Karpas-422 (cell line): ENCODE data around the gene NCAM2. TPM values are rescaled to one million over a fixed set of nuclear protein-coding genes. Genes with fewer than 3 reads are reported as not detected.

ENCODE experiments used
- DNase-seq: peaks from one replicate; pipeline ENCODE4 v3.0.0-alpha.2; 2015
- H2AFZ ChIP-seq: fragments of 200-600 bp; sonication (generic); 2 replicates; pipeline ENCODE4 v1.6.1; 2014; ENCODE audit warnings: antibody characterized with exemption, low read length, mixed read lengths
- H3K27ac ChIP-seq: fragments of 200-600 bp; sonication (generic); 2 replicates; pipeline ENCODE4 v1.5.1; 2014; ENCODE audit warnings: mild to moderate bottlenecking, low read length, moderate library complexity
- H3K27me3 ChIP-seq: fragments of 200-600 bp; sonication (generic); 2 replicates; pipeline ENCODE4 v1.6.1; 2014; ENCODE audit warnings: low read length, mixed read lengths
- H3K36me3 ChIP-seq: fragments of 200-600 bp; sonication (generic); 2 replicates; pipeline ENCODE4 v1.6.1; 2014; ENCODE audit warnings: low read length, mixed read lengths; ENCODE audit not compliant: insufficient read depth
- H3K4me1 ChIP-seq: fragments of 200-600 bp; sonication (generic); 2 replicates; pipeline ENCODE4 v1.6.1; 2014; ENCODE audit warnings: mild to moderate bottlenecking, low read length, mixed read lengths
- H3K4me2 ChIP-seq: fragments of 200-600 bp; sonication (generic); 2 replicates; pipeline ENCODE4 v1.6.1; 2014; ENCODE audit warnings: low read length, low read depth, mild to moderate bottlenecking; ENCODE audit not compliant: poor library complexity, severe bottlenecking
- H3K4me3 ChIP-seq: fragments of 200-600 bp; sonication (generic); 2 replicates; pipeline ENCODE4 v1.5.1; 2014; ENCODE audit warnings: mild to moderate bottlenecking, antibody characterized with exemption, low read length, mixed read lengths
- H3K79me2 ChIP-seq: fragments of 200-600 bp; sonication (generic); 2 replicates; pipeline ENCODE4 v1.6.1; 2014; ENCODE audit warnings: mild to moderate bottlenecking, low read length, mixed read lengths
- H3K9ac ChIP-seq: fragments of 200-600 bp; sonication (generic); 2 replicates; pipeline ENCODE4 v1.6.0; 2014; ENCODE audit warnings: low read length
- H3K9me2 ChIP-seq: fragments of 200-600 bp; sonication (generic), shearing (Covaris generic); replicated peaks from 2 replicates; pipeline ENCODE4 v1.6.0; 2014; ENCODE audit warnings: mild to moderate bottlenecking, low read length, moderate library complexity; ENCODE audit not compliant: insufficient read depth
- H3K9me3 ChIP-seq: fragments of 300-700, 200-600 bp; sonication (generic); 2 replicates; pipeline ENCODE4 v1.6.1; 2014; ENCODE audit warnings: low read length, mixed read lengths
- H4K20me1 ChIP-seq: fragments of 200-600 bp; sonication (generic); 2 replicates; pipeline ENCODE4 v1.6.1; 2014; ENCODE audit warnings: mild to moderate bottlenecking, antibody characterized with exemption, low read length, low read depth; ENCODE audit not compliant: insufficient read depth
- total RNA-seq: library from RNA; depleted of rRNA; stranded (reverse); fragments of >200 nt; shearing (Covaris generic); gene quantifications from 2 replicates; pipeline ENCODE4 v1.2.3, GENCODE V29; 2014; ENCODE audit warnings: low replicate concordance

NCAM2 gene
- total RNA-seq, 1 experiment from 2014 or later = not detected

DNA sequence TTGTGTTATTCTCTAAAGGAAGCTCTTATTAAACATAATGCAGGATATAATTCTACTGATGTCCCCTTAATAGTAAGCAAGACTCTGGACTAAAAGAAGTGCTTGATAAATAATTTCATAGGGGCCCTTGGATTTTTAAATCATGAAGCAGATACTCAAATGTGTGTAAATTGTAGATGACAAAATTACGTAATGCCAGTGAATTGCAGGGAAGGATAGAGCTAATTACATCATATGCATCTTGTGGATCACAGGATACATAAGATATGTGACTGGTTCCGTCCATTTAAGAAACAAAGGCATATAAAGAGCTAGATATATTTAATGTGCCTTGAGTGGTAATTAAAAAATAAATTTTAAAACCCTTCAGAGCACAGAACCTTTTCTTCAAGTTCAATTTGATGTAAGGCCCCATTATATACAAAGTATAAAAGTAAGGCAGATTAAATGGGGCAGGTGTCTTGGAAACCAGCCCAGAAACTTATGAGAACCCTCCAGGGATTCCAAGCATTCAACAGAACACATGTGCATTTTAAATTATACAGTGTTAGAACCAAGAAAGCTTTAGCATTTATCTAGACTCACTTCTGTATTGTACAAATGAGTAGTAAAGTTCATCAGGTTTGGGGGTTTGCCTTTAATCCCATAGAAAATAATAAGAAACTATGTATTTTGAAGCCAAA lies 190.4 kb downstream of the NCAM2 start:
- H2AFZ ChIP-seq = no peak overlapping the region
- no peaks in the 10 kb centered on the region for H3K79me2 ChIP-seq
- no peaks in the 10 kb centered on the region for H3K27me3 ChIP-seq
- H3K9me3 ChIP-seq = no peaks in the 10 kb centered on the region
- no peak overlapping the region for H3K27ac ChIP-seq
- no peak overlapping the region for H3K9ac ChIP-seq
- no peak overlapping the region for H3K4me3 ChIP-seq
- no peaks in the 10 kb centered on the region for H3K9me2 ChIP-seq
- no peaks in the 10 kb centered on the region for H3K4me1 ChIP-seq
- H3K4me2 ChIP-seq = no peak overlapping the region
- no peaks in the 10 kb centered on the region for H3K36me3 ChIP-seq
- no peaks in the 10 kb centered on the region for H4K20me1 ChIP-seq
- DNase-seq = no peak

DNA sequence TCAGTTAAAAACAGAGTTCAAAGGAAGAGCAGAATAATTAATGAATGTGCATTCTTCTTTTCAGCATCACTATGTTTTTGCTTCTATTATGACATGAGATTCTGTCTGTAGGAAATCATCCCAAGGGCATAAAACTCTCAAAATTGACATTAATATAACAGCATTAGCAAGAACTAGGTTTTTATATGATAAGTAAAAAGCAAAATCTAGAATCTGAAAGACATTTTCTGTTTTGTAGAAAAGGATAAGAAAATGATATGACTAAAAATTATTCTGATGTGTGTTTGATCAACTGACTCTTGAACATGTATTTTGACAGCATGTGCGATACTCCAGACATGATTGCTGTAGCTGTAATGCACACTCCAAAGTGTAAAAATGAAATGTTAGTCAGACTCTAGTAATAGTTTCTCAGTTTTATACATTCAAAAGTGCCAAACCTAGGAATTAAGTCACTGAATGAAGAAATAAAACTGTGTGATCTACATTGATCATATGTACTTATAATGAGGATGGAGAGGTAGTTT lies 197.3 kb downstream of the NCAM2 start:
- Histone ChIP-seq H3K27ac (no peak overlapping the region), H3K27me3 (no peaks in the 10 kb centered on the region), H3K36me3 (no peaks in the 10 kb centered on the region), H3K9me2 (no peaks in the 10 kb centered on the region), H3K4me2 (no peak overlapping the region), H4K20me1 (no peaks in the 10 kb centered on the region), H2AFZ (no peak overlapping the region), H3K79me2 (no peaks in the 10 kb centered on the region), H3K4me3 (no peak overlapping the region), H3K9me3 (no peaks in the 10 kb centered on the region), H3K9ac (no peak overlapping the region), H3K4me1 (no peaks in the 10 kb centered on the region)
- DNase-seq = no peak

DNA sequence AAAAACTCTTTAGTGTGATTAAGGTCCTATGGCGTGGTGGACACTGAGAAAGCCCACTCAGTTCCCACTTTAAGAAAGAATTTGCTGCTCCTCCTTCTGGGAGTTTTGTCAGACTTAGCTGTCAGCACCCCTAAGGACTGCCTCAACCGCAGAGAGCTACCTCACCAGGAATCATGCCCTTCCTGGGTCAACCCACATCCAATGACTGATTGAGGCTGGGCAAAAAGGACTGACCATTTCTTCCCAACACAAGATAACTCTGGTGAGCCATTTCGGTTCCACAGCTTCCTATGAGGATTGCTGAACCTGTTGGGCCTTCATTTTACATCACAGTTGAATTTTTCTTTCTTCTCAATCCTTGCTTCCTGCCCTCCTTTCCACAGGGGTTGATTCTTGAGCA lies 197.9 kb downstream of the NCAM2 start:
- Histone ChIP-seq H3K4me3 (no peak overlapping the region), H3K27me3 (no peaks in the 10 kb centered on the region), H3K36me3 (no peaks in the 10 kb centered on the region), H3K4me1 (no peaks in the 10 kb centered on the region), H4K20me1 (no peaks in the 10 kb centered on the region), H3K79me2 (no peaks in the 10 kb centered on the region), H3K9me3 (no peaks in the 10 kb centered on the region), H2AFZ (no peak overlapping the region), H3K9me2 (no peaks in the 10 kb centered on the region), H3K27ac (no peak overlapping the region), H3K4me2 (no peak overlapping the region), H3K9ac (no peak overlapping the region)
- no peak for DNase-seq

DNA sequence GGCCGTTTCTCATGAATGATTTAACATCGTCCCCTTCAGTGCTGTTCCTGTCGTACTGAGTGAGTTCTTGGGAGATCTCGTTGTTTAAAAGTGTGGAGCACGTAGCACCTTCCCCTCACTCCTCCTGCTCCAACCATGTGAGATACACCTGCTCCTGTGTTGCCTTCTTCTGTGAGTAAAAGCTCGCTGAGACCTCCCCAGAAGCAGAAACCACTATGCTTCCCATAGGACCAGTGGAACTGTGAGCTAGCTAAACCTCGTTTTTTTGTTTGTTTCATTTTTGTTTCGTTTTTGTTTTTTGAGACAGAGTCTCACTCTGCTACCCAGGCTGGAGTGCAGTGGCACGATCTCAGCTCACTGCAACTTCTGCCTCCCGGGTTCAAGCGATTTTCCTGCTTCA lies 198.6 kb downstream of the NCAM2 start:
- Histone ChIP-seq H3K27ac (no peak overlapping the region), H3K9me3 (no peaks in the 10 kb centered on the region), H2AFZ (no peak overlapping the region), H3K4me2 (no peak overlapping the region), H4K20me1 (no peaks in the 10 kb centered on the region), H3K4me1 (no peaks in the 10 kb centered on the region), H3K9me2 (no peaks in the 10 kb centered on the region), H3K4me3 (no peak overlapping the region), H3K27me3 (no peaks in the 10 kb centered on the region), H3K36me3 (no peaks in the 10 kb centered on the region), H3K9ac (no peak overlapping the region), H3K79me2 (no peaks in the 10 kb centered on the region)
- DNase-seq = no peak

DNA sequence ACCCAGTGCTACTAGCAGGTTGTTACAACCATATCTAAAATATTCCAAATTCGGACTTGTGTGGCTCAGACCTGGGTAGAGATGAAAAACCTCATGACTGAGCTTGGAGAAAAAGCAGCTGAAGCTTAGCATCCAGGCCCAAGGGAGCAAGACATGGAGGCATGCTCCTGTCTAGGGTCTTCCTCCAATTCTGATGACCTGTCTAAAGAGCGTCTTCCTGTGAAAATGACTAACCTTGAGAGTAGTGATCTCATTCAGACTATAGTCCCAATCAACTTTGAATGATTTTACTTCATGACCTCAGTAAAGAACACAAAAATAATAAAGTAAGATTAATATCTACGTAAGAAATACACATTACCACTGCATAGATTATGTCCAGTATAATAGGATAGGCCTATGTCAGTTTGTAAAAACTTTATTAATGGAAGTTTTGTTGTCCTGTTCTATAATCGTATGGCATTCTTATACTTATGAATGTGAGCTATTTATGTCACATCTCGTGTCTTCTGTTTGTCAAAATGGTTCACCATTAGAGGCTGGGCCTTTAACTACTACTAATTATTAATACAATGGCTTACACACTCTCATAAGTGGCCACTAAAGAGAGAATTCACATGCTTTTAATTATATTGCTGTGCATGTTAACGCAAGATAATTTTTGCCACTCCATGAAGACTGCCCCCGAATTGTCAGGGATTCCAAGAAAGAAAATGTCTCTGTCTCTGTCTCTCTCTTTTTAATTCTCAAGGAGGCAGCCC lies 201.3 kb downstream of the NCAM2 start:
- no peaks in the 10 kb centered on the region for H3K36me3 ChIP-seq
- no peaks in the 10 kb centered on the region for H3K27me3 ChIP-seq
- no peaks in the 10 kb centered on the region for H3K79me2 ChIP-seq
- no peak overlapping the region for H3K4me3 ChIP-seq
- no peak overlapping the region for H3K27ac ChIP-seq
- H2AFZ ChIP-seq = no peak overlapping the region
- no peaks in the 10 kb centered on the region for H4K20me1 ChIP-seq
- no peaks in the 10 kb centered on the region for H3K9me2 ChIP-seq
- H3K9me3 ChIP-seq = no peaks in the 10 kb centered on the region
- no peak overlapping the region for H3K9ac ChIP-seq
- no peak for DNase-seq
- H3K4me1 ChIP-seq = no peaks in the 10 kb centered on the region
- no peak overlapping the region for H3K4me2 ChIP-seq

DNA sequence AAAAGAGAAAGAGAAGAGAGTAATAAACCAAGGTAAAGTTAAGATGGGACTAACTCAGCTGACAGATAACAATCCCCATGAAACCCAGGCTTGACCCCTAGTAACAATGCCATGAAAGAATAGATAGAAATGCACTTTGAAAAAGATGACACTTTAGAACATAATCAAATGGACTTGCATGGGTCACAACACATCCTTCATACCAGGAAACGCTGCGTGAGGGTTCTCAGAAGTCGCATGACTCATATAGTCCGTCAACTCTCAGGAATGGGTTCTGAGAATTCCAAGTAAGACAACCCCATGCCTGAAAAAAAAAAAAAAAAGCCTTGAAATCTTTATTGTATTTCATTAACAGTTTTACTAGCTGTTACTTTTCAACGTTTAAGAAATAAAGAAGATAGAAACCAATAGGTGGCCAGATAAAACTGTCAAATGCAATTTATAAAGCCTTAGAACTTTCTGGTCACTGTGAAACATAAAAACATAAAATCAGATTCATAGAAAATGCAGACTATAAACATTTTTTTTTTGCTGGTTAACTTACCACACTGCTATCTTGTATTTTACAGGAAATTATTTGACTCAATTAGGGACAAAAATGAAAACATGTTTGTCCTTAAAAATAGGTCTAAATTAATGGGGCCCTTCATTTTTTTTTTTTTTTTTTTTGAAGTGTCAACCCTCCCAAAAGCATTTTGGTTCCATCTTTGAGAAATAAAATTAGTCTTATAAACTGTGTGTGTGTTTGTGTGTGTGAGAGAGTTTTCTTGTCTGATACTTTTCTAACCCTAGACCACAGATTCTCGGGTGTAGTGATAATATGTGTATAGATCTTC lies 202.1 kb downstream of the NCAM2 start:
- H3K27ac ChIP-seq = no peak overlapping the region
- H3K4me1 ChIP-seq = no peaks in the 10 kb centered on the region
- no peak overlapping the region for H3K4me3 ChIP-seq
- no peaks in the 10 kb centered on the region for H3K9me2 ChIP-seq
- H3K36me3 ChIP-seq = no peaks in the 10 kb centered on the region
- no peak for DNase-seq
- no peaks in the 10 kb centered on the region for H3K79me2 ChIP-seq
- no peak overlapping the region for H3K4me2 ChIP-seq
- H3K27me3 ChIP-seq = no peaks in the 10 kb centered on the region
- no peak overlapping the region for H2AFZ ChIP-seq
- H3K9me3 ChIP-seq = no peaks in the 10 kb centered on the region
- H3K9ac ChIP-seq = no peak overlapping the region
- no peaks in the 10 kb centered on the region for H4K20me1 ChIP-seq

DNA sequence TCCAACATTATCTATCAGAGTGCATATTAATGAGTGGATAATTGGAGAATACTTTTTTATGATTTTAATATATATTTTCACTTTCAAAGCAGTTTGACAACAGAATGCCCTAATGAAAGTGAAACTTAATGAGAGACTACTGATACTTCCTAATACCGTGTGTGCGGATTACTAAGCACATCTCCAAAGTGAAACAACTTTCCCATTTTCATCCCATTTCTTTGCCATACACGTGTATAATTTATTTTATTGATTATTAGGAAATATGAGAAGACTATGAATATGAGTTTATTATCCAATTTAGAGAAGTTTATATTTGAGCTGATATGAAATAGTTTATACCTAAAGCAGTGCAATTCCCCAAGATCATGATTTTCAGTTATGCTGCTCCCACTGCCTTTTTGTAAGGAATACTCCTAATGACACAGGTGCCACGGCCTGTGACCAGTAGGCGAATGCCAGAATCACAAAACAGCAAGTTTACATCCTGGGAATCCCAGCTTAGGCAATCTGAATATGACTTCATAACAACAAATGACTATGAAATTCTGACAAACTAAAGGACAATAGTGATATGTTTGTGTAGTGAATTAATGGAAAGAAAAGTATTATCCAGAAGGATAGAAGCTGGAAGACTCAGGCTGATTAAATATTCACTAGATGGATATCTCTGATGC lies 202.9 kb downstream of the NCAM2 start:
- H3K4me3 ChIP-seq = no peak overlapping the region
- no peaks in the 10 kb centered on the region for H3K4me1 ChIP-seq
- H3K27me3 ChIP-seq = no peaks in the 10 kb centered on the region
- no peaks in the 10 kb centered on the region for H4K20me1 ChIP-seq
- no peak for DNase-seq
- no peaks in the 10 kb centered on the region for H3K79me2 ChIP-seq
- H3K36me3 ChIP-seq = no peaks in the 10 kb centered on the region
- H3K27ac ChIP-seq = no peak overlapping the region
- H2AFZ ChIP-seq = no peak overlapping the region
- H3K4me2 ChIP-seq = no peak overlapping the region
- no peaks in the 10 kb centered on the region for H3K9me2 ChIP-seq
- H3K9me3 ChIP-seq = no peaks in the 10 kb centered on the region
- H3K9ac ChIP-seq = no peak overlapping the region
